HepG2 (cell line): ENCODE data around the gene NKPD1. TPM values are rescaled to one million over a fixed set of nuclear protein-coding genes. Genes with fewer than 3 reads are reported as not detected.

Source experiments
- BRD4 ChIP-seq: sonication (generic); formaldehyde crosslinking; IDR thresholded peaks from 2 replicates; pipeline ENCODE4 v1.4.0; 2020; ENCODE audit warnings: missing genetic modification reagents
- CEBPG ChIP-seq: IDR thresholded peaks from 2 replicates; pipeline ENCODE4 v1.6.1; 2016
- DPF2 ChIP-seq: sonication (generic); formaldehyde crosslinking; IDR thresholded peaks from 2 replicates; pipeline ENCODE4 v1.4.0; 2020; ENCODE audit warnings: mild to moderate bottlenecking, low read depth, missing genetic modification reagents, borderline replicate concordance
- ERF ChIP-seq: IDR thresholded peaks from 2 replicates; pipeline ENCODE4 v1.6.1; 2018; ENCODE audit warnings: missing biosample characterization, missing genetic modification reagents
- ETV5 ChIP-seq: IDR thresholded peaks from 2 replicates; pipeline ENCODE4 v1.6.1; 2018; ENCODE audit warnings: missing biosample characterization, missing genetic modification reagents, inconsistent platforms, borderline replicate concordance
- FOXO1 ChIP-seq: sonication (generic); formaldehyde crosslinking; IDR thresholded peaks from 2 replicates; pipeline ENCODE4 v1.4.0; 2020; ENCODE audit warnings: missing genetic modification reagents
- HNRNPL ChIP-seq: fragments of 200-400 bp; formaldehyde crosslinking; IDR thresholded peaks from 2 replicates; pipeline ENCODE4 v1.6.1; 2017; ENCODE audit warnings: mild to moderate bottlenecking, low read depth, low read length
- MBD4 ChIP-seq: IDR thresholded peaks from 2 replicates; pipeline ENCODE4 v1.6.1; 2012; ENCODE audit warnings: low read length, inconsistent platforms, borderline replicate concordance
- RAD21 ChIP-seq: fragments of 450-650 bp; formaldehyde crosslinking; IDR thresholded peaks from 2 replicates; pipeline ENCODE4 v1.5.0; 2020; ENCODE audit warnings: mild to moderate bottlenecking
- RARA ChIP-seq: IDR thresholded peaks from 2 replicates; pipeline ENCODE4 v1.6.1; 2016; ENCODE audit warnings: missing genetic modification reagents, missing compliant biosample characterization
- SSRP1 ChIP-seq: IDR thresholded peaks from 2 replicates; pipeline ENCODE4 v1.6.1; 2016; ENCODE audit warnings: control low read depth
- STAT5B ChIP-seq: sonication (generic); formaldehyde crosslinking; IDR thresholded peaks from 2 replicates; pipeline ENCODE4 v1.4.0; 2020; ENCODE audit warnings: missing genetic modification reagents
- ZNF549 ChIP-seq: sonication (generic); formaldehyde crosslinking; IDR thresholded peaks from 2 replicates; pipeline ENCODE4 v1.5.0; 2020; ENCODE audit warnings: missing genetic modification reagents
- ZNF672 ChIP-seq: sonication (generic); formaldehyde crosslinking; IDR thresholded peaks from 2 replicates; pipeline ENCODE4 v1.8.1; 2022; ENCODE audit warnings: missing genetic modification reagents
- ZNF768 ChIP-seq: sonication (generic); formaldehyde crosslinking; IDR thresholded peaks from 2 replicates; pipeline ENCODE4 v1.4.0; 2020; ENCODE audit warnings: missing genetic modification reagents
- ZNF841 ChIP-seq: sonication (generic); formaldehyde crosslinking; IDR thresholded peaks from 2 replicates; pipeline ENCODE4 v1.8.1; 2023; ENCODE audit warnings: missing genetic modification reagents, borderline replicate concordance
- polyA plus RNA-seq, 8 experiments: library from polyadenylated mRNA; depleted of rRNA in 3 of 8; stranded (reverse) in 7 of 8; unstranded in 1 of 8; fragments of >200 nt; fragmentation: Illumina TruSeq in 4 of 8; extraction: Trizol in 4 of 8; gene quantifications; 2 replicates each; pipeline versions ENCODE4 v1.2.1 to v1.2.3, GENCODE V29; 2011 to 2016; ENCODE audit warnings: low read depth in 4 of 8, missing spikeins in 1 of 8, mixed read lengths in 1 of 8; ENCODE audit not compliant: insufficient read depth in 1 of 8
- total RNA-seq, 5 experiments: library from RNA; depleted of rRNA; stranded (reverse); fragments of >200 nt; fragmentation: Illumina TruSeq; extraction: Trizol; gene quantifications; 2 replicates each; pipeline ENCODE4 v1.2.3, GENCODE V29; 2016; ENCODE audit warnings: low read depth in 1 of 5
- TF ChIP-seq, protein P1 (sequence below): sonication (generic); formaldehyde crosslinking; conservative IDR thresholded peaks from 2 replicates; pipeline ENCODE4 v1.4.0; 2020; ENCODE audit warnings: mild to moderate bottlenecking, missing genetic modification reagents, moderate library complexity
- TF ChIP-seq, protein P2 (sequence below): sonication (generic); formaldehyde crosslinking; IDR thresholded peaks from 2 replicates; pipeline ENCODE4 v1.8.1; 2023; ENCODE audit warnings: mild to moderate bottlenecking, missing genetic modification reagents, borderline replicate concordance
- TF ChIP-seq, protein P3 (sequence below): sonication (generic); formaldehyde crosslinking; IDR thresholded peaks from 2 replicates; pipeline ENCODE4 v1.4.0; 2020; ENCODE audit warnings: missing genetic modification reagents, borderline replicate concordance
- TF ChIP-seq, protein P4 (sequence below): IDR thresholded peaks from 2 replicates; pipeline ENCODE4 v1.6.1; 2016; ENCODE audit warnings: missing genetic modification reagents, missing compliant biosample characterization
- TF ChIP-seq, protein P5 (sequence below): IDR thresholded peaks from 2 replicates; pipeline ENCODE4 v1.6.1; 2016; ENCODE audit warnings: missing biosample characterization, missing genetic modification reagents, low read depth

Gene NKPD1
- total and polyA plus RNA-seq, 2 of the 13 experiments (the other 11 are each of a cell fraction or from before 2014, with no cell fraction given): 0.03 TPM; not detected in 1

DNA sequence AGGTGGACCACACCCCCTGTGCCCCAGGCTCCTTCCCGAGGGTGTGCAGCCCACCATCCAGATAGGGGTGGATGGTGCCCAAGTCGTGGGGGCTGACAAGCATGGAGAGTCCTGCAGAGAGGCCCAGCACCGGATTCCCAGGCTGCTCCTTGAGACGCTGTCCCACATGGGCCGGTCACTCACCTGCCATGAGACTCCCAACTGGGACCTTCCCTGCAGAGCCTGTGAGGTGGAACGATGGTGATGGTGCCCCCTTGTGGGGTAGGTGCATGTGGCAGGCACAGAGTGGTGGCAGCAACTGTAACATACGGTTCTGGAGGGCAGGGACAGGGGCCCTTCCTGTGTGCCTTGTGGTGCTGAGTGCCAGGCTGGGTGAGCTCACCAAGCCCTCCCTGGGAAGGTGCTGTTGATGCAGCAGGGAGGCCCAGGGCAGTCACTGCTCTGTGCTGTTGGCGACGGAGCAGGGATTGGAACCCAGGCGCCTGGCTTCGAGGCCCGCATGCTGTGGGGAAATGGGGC lies 34.7 kb downstream of the NKPD1 start (continued):
- TF ChIP-seq, protein P1, sequence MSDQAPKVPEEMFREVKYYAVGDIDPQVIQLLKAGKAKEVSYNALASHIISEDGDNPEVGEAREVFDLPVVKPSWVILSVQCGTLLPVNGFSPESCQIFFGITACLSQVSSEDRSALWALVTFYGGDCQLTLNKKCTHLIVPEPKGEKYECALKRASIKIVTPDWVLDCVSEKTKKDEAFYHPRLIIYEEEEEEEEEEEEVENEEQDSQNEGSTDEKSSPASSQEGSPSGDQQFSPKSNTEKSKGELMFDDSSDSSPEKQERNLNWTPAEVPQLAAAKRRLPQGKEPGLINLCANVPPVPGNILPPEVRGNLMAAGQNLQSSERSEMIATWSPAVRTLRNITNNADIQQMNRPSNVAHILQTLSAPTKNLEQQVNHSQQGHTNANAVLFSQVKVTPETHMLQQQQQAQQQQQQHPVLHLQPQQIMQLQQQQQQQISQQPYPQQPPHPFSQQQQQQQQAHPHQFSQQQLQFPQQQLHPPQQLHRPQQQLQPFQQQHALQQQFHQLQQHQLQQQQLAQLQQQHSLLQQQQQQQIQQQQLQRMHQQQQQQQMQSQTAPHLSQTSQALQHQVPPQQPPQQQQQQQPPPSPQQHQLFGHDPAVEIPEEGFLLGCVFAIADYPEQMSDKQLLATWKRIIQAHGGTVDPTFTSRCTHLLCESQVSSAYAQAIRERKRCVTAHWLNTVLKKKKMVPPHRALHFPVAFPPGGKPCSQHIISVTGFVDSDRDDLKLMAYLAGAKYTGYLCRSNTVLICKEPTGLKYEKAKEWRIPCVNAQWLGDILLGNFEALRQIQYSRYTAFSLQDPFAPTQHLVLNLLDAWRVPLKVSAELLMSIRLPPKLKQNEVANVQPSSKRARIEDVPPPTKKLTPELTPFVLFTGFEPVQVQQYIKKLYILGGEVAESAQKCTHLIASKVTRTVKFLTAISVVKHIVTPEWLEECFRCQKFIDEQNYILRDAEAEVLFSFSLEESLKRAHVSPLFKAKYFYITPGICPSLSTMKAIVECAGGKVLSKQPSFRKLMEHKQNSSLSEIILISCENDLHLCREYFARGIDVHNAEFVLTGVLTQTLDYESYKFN (CRISPR knock-in tag): no peak
- TF ChIP-seq STAT5B: no peak
- TF ChIP-seq HNRNPL: 0 out of 2 replicates have a peak, but pooled peaks have one; percentile 77
- TF ChIP-seq BRD4: no peak
- TF ChIP-seq SSRP1: no peak
- no peak for TF ChIP-seq ETV5 (CRISPR knock-in tag)
- TF ChIP-seq, protein P2, sequence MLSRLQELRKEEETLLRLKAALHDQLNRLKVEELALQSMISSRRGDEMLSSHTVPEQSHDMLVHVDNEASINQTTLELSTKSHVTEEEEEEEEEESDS (CRISPR knock-in tag): no peak
- no peak for TF ChIP-seq ZNF549 (CRISPR knock-in tag)
- peak; percentile 59; the same call in 1 of the 2 replicates for TF ChIP-seq ERF
- TF ChIP-seq FOXO1 (CRISPR knock-in tag): 0 out of 2 replicates have a peak, but pooled peaks have one; percentile 28
- TF ChIP-seq RARA (CRISPR knock-in tag): no peak
- TF ChIP-seq, protein P3, sequence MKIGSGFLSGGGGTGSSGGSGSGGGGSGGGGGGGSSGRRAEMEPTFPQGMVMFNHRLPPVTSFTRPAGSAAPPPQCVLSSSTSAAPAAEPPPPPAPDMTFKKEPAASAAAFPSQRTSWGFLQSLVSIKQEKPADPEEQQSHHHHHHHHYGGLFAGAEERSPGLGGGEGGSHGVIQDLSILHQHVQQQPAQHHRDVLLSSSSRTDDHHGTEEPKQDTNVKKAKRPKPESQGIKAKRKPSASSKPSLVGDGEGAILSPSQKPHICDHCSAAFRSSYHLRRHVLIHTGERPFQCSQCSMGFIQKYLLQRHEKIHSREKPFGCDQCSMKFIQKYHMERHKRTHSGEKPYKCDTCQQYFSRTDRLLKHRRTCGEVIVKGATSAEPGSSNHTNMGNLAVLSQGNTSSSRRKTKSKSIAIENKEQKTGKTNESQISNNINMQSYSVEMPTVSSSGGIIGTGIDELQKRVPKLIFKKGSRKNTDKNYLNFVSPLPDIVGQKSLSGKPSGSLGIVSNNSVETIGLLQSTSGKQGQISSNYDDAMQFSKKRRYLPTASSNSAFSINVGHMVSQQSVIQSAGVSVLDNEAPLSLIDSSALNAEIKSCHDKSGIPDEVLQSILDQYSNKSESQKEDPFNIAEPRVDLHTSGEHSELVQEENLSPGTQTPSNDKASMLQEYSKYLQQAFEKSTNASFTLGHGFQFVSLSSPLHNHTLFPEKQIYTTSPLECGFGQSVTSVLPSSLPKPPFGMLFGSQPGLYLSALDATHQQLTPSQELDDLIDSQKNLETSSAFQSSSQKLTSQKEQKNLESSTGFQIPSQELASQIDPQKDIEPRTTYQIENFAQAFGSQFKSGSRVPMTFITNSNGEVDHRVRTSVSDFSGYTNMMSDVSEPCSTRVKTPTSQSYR: no peak
- TF ChIP-seq, protein P4, sequence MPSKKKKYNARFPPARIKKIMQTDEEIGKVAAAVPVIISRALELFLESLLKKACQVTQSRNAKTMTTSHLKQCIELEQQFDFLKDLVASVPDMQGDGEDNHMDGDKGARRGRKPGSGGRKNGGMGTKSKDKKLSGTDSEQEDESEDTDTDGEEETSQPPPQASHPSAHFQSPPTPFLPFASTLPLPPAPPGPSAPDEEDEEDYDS (CRISPR knock-in tag): no peak
- no peak for TF ChIP-seq MBD4
- TF ChIP-seq ZNF768 (CRISPR knock-in tag): 0 out of 2 replicates have a peak, but pooled peaks have one; percentile 40
- TF ChIP-seq ZNF672: peak; percentile 31; the same call in 1 of the 2 replicates
- TF ChIP-seq CEBPG (CRISPR knock-in tag): peak; percentile 19; the same call in 1 of the 2 replicates
- no peak for TF ChIP-seq DPF2
- TF ChIP-seq, protein P5, sequence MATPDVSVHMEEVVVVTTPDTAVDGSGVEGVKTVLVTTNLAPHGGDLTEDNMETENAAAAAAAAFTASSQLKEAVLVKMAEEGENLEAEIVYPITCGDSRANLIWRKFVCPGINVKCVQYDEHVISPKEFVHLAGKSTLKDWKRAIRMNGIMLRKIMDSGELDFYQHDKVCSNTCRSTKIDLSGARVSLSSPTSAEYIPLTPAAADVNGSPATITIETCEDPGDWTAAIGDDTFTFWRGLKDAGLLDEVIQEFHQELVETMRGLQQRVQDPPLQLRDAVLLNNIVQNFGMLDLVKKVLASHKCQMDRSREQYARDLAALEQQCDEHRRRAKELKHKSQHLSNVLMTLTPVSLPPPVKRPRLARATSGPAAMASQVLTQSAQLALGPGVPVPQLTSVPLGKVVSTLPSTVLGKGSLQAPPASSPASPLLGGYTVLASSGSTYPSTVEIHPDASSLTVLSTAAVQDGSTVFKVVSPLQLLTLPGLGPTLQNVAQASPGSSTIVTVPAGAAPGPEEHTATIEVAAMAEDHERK (CRISPR knock-in tag): no peak
- TF ChIP-seq ZNF841: no peak
- TF ChIP-seq RAD21 (CRISPR knock-in tag): peak; percentile 87
